LNCAP (cell line): ENCODE measurements around the gene CDH20.

ENCODE experiments used
- TF ChIP-seq, protein P1 (sequence below): fragments of 450-650 bp; IDR thresholded peaks from 2 replicates; pipeline ENCODE4 v1.5.1; 2017; ENCODE audit warnings: mild to moderate bottlenecking

Gene CDH20

GRCh38 chr18:61587865-61588264, 254.6 kb downstream of the CDH20 start:
- TF ChIP-seq, protein P1, sequence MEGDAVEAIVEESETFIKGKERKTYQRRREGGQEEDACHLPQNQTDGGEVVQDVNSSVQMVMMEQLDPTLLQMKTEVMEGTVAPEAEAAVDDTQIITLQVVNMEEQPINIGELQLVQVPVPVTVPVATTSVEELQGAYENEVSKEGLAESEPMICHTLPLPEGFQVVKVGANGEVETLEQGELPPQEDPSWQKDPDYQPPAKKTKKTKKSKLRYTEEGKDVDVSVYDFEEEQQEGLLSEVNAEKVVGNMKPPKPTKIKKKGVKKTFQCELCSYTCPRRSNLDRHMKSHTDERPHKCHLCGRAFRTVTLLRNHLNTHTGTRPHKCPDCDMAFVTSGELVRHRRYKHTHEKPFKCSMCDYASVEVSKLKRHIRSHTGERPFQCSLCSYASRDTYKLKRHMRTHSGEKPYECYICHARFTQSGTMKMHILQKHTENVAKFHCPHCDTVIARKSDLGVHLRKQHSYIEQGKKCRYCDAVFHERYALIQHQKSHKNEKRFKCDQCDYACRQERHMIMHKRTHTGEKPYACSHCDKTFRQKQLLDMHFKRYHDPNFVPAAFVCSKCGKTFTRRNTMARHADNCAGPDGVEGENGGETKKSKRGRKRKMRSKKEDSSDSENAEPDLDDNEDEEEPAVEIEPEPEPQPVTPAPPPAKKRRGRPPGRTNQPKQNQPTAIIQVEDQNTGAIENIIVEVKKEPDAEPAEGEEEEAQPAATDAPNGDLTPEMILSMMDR = no peak

- TF ChIP-seq, protein P1 = no peak
These were observed 256.0 kb downstream of the CDH20 start for GRCh38 chr18:61589053-61589723.

GRCh38 chr18:61589724-61590065, 256.5 kb downstream of the CDH20 start:
- TF ChIP-seq, protein P1 = no peak

GRCh38 chr18:61591253-61591652, 258.0 kb downstream of the CDH20 start:
- TF ChIP-seq, protein P1 = no peak

DNA sequence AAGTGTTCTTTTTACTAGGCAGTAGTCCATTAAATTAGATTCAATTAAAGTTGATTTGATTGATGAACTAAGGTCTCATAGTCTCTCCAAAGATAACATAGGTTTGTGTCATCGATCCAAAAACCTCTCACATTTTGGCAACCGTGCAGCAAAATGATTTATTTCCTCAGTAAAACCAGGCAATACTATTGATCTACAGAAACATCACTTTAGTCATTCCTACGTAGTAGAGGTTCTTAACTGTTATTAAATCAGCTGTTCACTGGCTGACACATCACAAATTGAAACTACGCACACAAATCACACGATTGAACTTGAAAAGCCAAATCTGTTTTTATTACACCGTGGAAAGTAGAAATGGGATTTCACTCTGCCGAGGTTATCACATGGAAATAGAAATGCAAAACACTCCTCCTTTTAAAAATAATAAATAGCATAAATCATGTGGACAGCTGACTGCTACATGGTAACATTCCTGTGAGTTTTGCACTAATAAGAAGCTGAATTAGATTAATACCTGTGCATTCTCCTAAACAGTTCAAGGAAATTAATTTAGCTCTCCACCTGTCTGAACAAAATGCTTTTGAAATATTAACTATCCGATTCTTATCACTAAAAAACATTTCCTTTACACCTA, 262.5 kb downstream of the CDH20 start:
- TF ChIP-seq, protein P1 = no peak

GRCh38 chr18:61596296-61596695, 263.1 kb downstream of the CDH20 start:
- TF ChIP-seq, protein P1 = no peak

DNA sequence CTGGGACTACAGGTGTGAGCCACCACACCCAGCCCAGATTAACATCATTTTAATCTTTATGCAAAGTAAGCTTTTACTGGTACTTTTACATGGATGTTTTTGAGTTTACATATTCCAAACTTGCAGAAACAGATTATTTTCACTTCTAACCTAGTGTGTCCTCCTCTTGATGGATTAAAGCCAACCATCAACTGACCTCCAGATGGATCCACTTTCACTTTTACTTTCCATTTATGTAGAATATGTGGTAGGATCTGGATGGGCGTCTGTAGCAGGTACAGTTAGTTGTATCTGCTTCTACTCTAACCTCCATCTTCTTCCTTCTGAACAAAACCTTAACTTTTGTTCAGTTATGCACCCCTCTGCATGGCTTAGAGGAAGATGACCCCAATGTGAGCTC, 264.1 kb downstream of the CDH20 start:
- TF ChIP-seq, protein P1 = no peak

GRCh38 chr18:61600422-61600821, 267.2 kb downstream of the CDH20 start:
- TF ChIP-seq, protein P1 = no peak
